IPS DF 4.7 (cell line): Measurements from ENCODE around the gene ZNF648.
"Not testable (repeated sequence)": the region's sequence is repeated elsewhere in the genome, so short reads cannot be mapped to it uniquely, and the experiment has no call there.

Experiments used
- DNase-seq: peaks from one replicate; pipeline ENCODE4 v3.0.0-alpha.2; 2013; ENCODE audit warnings: low spot score; ENCODE audit errors: extremely low read depth

The ZNF648 gene

GRCh38 chr1:182029002-182029378 lies 32.5 kb downstream of the ZNF648 start:
- no peak for DNase-seq

DNA sequence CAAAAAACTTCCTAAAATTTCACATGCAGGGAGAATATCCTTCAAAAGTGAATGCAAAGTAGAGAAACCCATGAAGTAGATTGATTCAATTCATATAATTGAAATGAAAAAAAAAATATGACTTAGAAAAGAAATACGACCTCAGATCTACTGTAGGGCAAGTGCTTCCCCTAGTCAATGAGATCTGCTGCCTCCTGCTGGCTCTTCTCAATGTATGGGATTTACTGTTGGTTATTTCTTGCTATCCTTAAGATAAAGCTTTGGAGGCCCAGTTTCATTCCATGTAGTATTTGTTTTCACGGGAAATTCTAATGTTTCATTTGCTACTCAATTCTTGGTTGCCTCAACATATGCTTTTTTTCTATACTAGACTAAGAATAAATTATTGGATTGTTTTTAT lies 46.2 kb downstream of the ZNF648 start:
- no peak for DNase-seq

DNA sequence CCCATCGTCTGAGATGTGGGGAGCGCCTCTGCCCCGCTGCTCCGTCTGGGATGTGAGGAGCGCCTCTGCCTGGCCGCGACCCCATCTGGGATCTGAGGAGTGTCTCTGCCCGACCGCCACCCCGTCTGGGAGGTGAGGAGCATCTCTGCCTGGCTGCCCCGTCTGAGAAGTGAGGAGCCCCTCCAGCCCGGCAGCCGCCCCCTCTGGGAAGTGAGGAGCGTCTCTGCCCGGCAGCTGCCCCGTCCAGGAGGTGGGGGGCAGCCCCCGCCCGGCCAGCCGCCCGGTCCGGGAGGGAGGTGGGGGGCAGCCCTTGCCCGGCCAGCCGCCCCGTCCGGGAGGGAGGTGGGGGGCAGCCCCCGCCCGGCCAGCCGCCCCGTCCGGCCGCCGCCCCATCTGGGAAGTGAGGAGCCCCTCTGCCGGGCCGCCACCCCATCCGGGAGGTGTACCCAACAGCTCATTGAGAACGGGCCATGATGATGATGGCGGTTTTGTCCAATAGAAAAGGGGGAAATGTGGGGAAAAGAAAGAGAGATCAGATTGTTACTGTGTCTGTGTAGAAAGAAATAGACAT lies 50.6 kb downstream of the ZNF648 start:
- DNase-seq, result not testable (repeated sequence)

GRCh38 chr1:182005398-182005797 lies 56.1 kb downstream of the ZNF648 start:
- DNase-seq, result not testable (repeated sequence)

GRCh38 chr1:182004601-182005000 lies 56.9 kb downstream of the ZNF648 start:
- no peak for DNase-seq
